ENCODE data around the gene N4BP2L2. TPM values are rescaled to one million over a fixed set of nuclear protein-coding genes. Genes with fewer than 3 reads are reported as not detected.

The N4BP2L2 gene
- total RNA-seq, 1 experiment from 2014 or later, result 61.4 TPM

- Histone ChIP-seq H2AFZ (ENCODE audit: low read length) (no peak overlapping the region), H4K5ac (ENCODE audit: insufficient read length, low read depth, low read length) (no peak overlapping the region), H3K79me2 (ENCODE audit: insufficient read depth, low read length) (peaks cover 7% of the 10 kb centered on the region; the same call in 1 of the 2 replicates), H3T11ph (ENCODE audit: low read length) (no peak overlapping the region), H2BK15ac (ENCODE audit: low read depth, low read length) (no peak overlapping the region), H3K23ac (ENCODE audit: insufficient read length, low read depth, low read length) (no peak overlapping the region), H2BK120ac (ENCODE audit: low read depth, low read length, poor library complexity, severe bottlenecking) (no peak overlapping the region), H3K14ac (ENCODE audit: insufficient read depth, low read length) (no peak overlapping the region), H3K18ac (ENCODE audit: insufficient read length, low read depth, low read length) (no peak overlapping the region), H2BK20ac (ENCODE audit: low read depth, low read length, poor library complexity, severe bottlenecking) (no peak overlapping the region), H4K91ac (ENCODE audit: insufficient read length, low read depth, low read length) (no peak overlapping the region), H2BK12ac (ENCODE audit: insufficient read length, low read depth, low read length) (no peak overlapping the region), H3K9ac (ENCODE audit: extremely low read depth, insufficient read length, low read length) (no peak overlapping the region), H2AK5ac (ENCODE audit: insufficient read length, low read length) (no peak overlapping the region), H3K4me1 (ENCODE audit: insufficient read depth, low read length) (no peaks in the 10 kb centered on the region; the same call in 1 of the 2 replicates), H3K4me2 (ENCODE audit: insufficient read depth, insufficient read length, low read length) (peak overlapping the region; percentile 11), H2BK5ac (ENCODE audit: insufficient read length, low read length) (no peak overlapping the region), H3K56ac (ENCODE audit: insufficient read length, low read depth, low read length) (no peak overlapping the region), H3K4ac (ENCODE audit: low read depth, low read length) (no peak overlapping the region), H3K27me3 (ENCODE audit: insufficient read depth, low read length) (no peaks in the 10 kb centered on the region), H3K9me3 (ENCODE audit: control insufficient read depth, low read depth, low read length) (no peaks in the 10 kb centered on the region), H3K79me1 (ENCODE audit: insufficient read depth, low read depth, low read length, poor library complexity, severe bottlenecking) (peaks cover 3% of the 10 kb centered on the region), H3K27ac (ENCODE audit: insufficient read length, low read depth, low read length) (no peak overlapping the region), H3K23me2 (ENCODE audit: insufficient read length, low read depth, low read length, poor library complexity, severe bottlenecking) (peaks cover 9% of the 10 kb centered on the region), H4K8ac (replicated peaks; ENCODE audit: insufficient read length, low read depth, low read length) (no peak overlapping the region), H4K20me1 (ENCODE audit: control insufficient read depth, insufficient read depth, insufficient read length) (no peaks in the 10 kb centered on the region)
- Mint-ChIP-seq H3K9me3 (no peaks in the 10 kb centered on the region; a peak in 2 of 5 replicates), H3K27ac (no peak overlapping the region), H3K4me1 (peaks cover 26 to 33% of the 10 kb centered on the region in 2 experiments), H3K4me3 (no peak overlapping the region), H3K36me3 (ENCODE audit: insufficient read depth in 1 of 3, low read depth in 3 of 3) (peaks cover 12 to 40% (median 37%) of the 10 kb centered on the region in 3 experiments; a peak in 6 of 7 replicates), H3K27me3 (ENCODE audit: low read depth) (no peaks in the 10 kb centered on the region)
- no peak for DNase-seq
- whole genome bisulfite sequencing (ENCODE audit: extremely low coverage, insufficient read length, low lambda C conversion rate), result no CpG with 5 or more reads among the region's 1 CpG
- TF ChIP-seq CTCF (conservative IDR thresholded peaks at IDR 0.05), result no peak
These were observed 3.5 kb downstream of the N4BP2L2 start for GRCh38 chr13:32535115-32535514.
